KOPT-K1 (cell line): ENCODE measurements around the gene TOMM20.
"Not testable (repeated sequence)": the region's sequence is repeated elsewhere in the genome, so short reads cannot be mapped to it uniquely, and the experiment has no call there.

Experiments used
- H3K27ac ChIP-seq: fragments of 200-600 bp; sonication (generic); 2 replicates; pipeline ENCODE4 v1.5.1; 2016; ENCODE audit warnings: antibody characterized with exemption, mild to moderate bottlenecking, low read depth, low read length; ENCODE audit not compliant: poor library complexity, severe bottlenecking
- H3K36me3 ChIP-seq: fragments of 200-600 bp; sonication (generic); 2 replicates; pipeline ENCODE4 v1.5.1; 2017; ENCODE audit warnings: antibody characterized with exemption, mild to moderate bottlenecking, low read length, moderate library complexity; ENCODE audit not compliant: insufficient read depth
- H3K9me3 ChIP-seq: fragments of 200-600 bp; sonication (generic); 2 replicates; pipeline ENCODE4 v1.5.1; 2017; ENCODE audit warnings: antibody characterized with exemption, low read length, mild to moderate bottlenecking; ENCODE audit not compliant: insufficient read depth, poor library complexity, severe bottlenecking

TOMM20 gene

DNA sequence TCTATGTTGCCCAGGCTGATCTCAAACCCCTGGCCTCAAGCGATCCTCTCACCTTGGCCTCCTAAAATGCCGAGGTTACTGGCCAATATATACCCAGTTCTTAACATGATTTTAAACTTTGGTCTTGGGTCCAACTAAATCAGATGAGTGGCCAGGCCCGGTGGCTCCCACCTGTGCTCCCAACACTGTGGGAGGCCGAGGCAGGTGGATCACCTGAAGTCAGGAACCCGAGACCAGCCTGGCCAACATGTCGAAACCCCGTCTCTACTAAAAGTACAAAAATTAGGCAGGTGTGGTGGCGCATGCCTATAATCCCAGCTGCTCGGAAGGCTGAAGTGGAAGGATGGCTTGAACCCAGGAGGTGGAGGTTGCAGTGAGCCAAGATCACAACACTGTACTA lies 29.6 kb downstream of the TOMM20 start:
- no peak overlapping the region for H3K27ac ChIP-seq
- no peaks in the 10 kb centered on the region for H3K36me3 ChIP-seq
- H3K9me3 ChIP-seq, result no peaks in the 10 kb centered on the region

DNA sequence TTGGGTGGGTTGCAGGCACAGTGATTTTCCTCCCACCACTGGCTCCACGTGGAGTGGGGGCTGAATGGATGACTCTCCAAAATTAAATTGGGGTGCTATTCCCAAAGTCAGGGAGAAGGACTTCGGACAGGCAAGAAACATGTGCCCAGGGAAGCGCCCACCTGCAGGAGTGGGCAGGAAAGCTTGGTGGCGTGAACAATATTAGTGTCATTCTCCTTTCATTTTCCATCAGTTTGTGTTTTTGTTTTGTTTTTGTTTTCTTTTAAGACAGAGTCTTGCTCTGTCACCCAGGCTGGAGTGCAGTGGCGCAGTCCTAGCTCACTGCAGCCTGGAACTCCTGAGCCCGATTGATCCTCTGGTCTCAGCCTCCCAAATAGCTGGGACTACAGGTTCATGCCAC lies 30.1 kb downstream of the TOMM20 start:
- no peaks in the 10 kb centered on the region for H3K9me3 ChIP-seq
- no peaks in the 10 kb centered on the region for H3K36me3 ChIP-seq
- no peak overlapping the region for H3K27ac ChIP-seq

DNA sequence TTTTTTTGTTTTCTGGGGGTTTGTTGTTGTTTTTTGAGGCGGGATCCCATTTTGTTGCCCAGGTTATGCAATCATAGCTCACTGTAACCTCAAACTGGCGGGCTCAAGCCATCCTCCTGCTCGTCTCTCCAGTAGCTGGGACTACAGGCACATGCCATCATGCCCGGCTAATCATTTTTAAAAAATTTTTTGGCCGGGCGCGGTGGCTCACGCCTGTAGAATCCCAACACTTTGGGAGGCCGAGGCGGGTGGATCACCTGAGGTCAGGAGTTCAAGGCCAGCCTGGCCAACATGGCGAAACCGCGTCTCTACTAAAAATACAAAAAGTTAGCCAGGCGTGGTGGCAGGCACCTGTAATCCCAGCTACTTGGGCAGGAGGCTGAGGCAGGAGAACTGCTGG lies 31.1 kb downstream of the TOMM20 start:
- not testable (repeated sequence) for H3K36me3 ChIP-seq, H3K27ac ChIP-seq, H3K9me3 ChIP-seq

DNA sequence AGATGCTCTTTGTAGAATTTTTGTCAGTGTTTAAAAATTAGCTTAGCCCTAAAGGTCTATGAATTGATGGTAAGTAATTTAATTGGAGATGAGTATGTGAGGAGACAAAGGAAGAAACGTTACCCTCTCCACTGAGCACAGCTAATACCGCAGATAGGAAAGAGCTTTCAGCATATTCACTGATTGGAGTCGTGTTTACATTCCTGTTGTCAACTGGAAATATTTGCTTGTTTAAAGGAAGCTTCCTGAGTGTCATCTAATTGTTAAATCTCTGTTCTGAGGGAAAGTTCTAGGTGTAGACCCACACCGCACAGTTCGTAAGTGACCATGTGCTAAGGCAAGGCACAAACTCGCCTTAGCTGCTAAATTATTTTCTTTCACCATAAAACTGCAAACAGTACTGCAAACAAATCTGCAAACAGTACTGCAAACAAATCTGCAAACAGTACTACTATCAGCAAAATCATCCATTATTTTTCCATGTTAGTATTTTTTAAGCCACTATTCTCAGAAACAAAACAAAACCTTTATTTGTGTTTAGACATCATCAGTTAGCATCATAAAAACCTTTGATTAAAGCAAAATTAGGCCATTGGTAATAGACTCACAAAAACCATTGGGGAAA lies 32.6 kb downstream of the TOMM20 start:
- Histone ChIP-seq H3K36me3 (no peaks in the 10 kb centered on the region), H3K27ac (no peak overlapping the region), H3K9me3 (no peaks in the 10 kb centered on the region)

DNA sequence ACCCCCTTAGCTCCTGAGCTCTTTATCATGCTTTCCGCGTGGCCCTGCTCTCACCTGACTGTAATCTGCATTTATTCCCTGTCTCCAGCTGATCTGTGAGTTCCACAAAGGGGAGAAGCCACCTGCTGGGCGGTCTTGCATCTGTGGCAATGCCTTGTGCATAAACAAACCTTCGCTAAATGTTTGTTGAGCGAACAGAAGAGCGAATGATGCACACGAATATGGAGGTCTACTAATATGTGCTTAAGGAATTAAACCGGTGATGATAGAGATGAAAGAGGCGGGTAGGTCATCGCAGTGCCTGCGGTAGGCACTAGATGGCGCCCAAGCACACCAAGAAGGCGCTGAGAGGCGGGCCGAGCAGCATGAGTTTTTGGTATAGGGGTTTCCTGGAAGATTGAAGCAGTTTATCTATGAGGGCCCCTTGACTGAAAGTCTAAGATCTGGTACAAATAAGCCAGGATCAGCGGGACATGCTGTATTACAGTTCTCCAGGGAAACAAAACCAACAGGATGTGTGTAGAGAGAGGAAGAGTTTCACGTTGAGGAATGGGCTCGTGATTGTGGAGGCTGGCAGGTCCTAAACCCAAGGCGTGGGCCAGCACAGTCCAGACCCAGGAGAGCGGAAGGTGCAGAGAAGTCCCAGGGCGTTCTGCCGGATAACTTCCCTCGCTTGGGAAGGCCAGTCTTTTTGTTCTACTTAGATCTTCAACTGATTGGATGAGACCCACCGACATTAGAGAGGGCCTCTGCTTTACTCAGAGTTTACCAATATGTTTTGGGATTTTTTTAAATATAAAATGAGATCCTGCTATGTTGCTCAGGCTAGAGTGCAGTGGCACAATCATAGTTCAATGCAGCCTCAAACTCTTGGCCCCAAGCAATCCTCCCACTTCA lies 34.7 kb downstream of the TOMM20 start:
- H3K27ac ChIP-seq, result no peak overlapping the region
- no peaks in the 10 kb centered on the region for H3K9me3 ChIP-seq
- no peaks in the 10 kb centered on the region for H3K36me3 ChIP-seq

DNA sequence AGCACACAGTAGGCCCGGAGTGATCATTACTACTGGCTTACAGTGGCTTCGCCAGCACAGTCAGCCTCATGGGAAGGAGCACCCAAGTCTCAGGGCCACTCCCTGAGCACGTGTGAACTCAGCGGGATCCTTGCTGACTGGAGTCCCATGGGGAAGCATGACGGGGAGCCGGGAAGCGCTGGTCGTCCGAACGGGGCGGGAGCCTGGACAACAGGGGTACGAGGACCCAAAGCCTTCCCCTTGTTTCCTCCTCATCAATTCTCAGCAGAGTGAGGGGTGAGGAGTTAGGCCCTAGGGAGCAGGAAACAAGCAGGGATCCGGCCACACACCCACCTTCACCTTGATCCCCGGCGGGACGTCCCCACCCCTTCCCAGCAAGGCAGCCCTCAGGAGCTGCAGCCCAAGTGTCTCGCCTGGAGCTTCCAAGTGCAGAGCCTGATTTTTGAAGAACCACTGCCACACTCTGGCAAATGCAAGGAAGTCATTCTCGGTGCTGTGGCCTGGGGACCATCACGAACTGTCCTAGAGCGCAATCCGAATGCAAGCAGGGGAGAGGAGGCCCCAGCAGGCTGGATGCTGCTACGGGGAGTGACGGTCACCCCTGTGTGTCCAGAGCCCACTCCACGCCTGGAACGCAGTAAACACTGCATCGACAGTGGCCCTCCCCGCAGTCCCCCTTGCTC lies 35.5 kb downstream of the TOMM20 start:
- Histone ChIP-seq H3K36me3 (no peaks in the 10 kb centered on the region), H3K9me3 (no peaks in the 10 kb centered on the region), H3K27ac (no peak overlapping the region)

DNA sequence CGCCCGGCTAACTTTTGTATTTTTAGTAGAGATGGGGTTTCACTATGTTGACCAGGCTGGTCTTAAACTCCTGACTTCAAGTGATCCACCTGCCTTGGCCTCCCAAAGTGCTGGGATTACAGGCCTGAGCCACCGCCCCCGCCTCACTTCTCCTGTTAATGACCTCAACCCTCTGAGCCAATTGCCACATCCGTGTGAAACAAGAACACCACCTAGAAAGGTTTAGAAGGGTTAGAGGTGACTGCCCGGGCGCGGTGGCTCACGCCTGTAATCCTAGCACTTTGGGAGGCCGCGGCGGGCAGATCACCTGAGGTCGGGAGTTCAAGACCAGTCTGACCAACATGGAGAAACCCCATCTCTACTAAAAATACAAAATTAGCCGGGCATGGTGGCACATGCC lies 36.2 kb downstream of the TOMM20 start:
- H3K27ac ChIP-seq, H3K9me3 ChIP-seq, H3K36me3 ChIP-seq: not testable (repeated sequence)

DNA sequence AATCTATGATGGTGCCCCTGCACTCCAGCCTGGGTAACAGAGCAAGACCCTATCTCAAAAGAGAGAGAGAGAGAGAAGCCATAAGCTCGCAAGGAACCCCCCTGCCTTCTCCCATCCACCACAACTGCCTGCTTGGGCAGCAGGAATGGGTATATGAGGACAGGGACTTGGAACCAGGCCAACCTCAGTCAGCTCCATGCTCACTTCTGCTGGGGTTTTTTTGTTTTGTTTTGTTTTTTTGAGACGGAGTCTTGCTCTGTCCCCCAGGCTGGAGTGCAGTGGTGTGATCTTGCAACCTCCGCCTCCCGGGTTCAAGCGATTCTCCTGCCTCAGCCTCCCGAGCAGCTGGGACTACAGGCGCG lies 36.6 kb downstream of the TOMM20 start:
- H3K36me3 ChIP-seq, H3K9me3 ChIP-seq: not testable (repeated sequence)

DNA sequence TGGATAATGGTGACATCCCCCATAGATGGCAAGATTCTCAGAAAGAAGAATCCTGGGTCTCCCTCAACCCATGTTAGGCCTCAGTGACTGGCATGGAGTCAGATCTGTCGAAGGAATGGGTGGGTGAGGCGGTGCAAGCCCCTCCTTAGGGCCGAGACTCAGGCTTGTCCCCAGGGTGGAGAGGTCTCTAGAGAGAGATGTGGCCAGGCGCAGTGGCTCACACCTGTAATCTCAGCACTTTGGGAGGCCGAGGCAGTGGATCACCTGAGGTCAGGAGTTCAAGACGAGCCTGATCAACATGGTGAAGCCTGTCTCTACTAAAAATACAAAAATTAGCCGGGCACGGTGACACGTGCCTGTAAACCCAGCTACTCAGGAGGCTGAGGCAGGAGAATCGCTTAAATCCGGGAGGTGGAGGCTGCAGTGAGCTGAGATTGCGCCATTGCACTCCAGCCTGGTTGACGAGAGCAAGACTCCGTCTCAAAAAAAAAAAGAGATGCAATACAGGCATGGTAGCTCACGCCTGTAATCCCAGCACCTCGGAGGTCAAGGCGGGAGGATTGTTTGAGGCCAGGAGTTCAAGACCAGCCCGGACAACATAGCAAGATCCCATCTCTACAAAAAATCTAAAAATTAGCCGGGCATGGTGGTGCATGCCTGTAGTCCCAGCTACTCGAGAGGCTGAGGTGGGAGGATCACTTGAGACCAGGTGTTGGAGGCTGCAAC lies 37.2 kb downstream of the TOMM20 start:
- not testable (repeated sequence) for H3K36me3 ChIP-seq, H3K9me3 ChIP-seq, H3K27ac ChIP-seq

More for the DNA sequence above, 36.6 kb downstream of the TOMM20 start:
- not testable (repeated sequence) for H3K27ac ChIP-seq

DNA sequence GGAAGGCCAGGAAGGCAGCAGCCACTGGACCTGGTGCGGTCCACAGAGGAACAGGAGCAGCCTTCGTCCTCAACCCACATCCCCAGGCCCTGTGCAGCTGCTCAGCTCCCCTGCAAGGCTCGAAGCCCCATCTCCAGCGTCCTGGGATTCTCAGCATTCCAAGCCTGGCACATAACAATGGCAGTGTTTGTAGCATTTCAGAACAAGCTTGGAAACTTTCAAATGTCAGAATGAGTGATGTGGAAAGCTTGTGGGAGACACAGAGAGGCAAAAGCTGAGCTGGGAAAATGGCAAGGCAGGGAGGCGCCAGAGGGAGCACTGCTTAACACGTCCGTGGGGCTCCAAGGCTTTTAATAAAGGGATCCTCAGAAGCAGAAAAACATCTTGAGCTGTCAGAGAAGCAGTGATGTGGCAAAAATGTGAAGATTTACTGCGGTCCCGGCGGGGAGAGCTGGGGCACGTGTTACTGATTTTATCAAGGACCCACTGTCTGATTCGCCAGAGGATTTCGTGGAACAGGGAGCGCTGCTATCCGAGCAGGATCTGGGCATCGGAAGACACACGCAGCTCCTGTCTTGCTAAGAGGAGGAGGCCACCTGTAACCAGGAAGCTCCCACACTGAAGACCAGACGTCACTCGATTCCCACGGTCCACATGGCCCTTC lies 38.1 kb downstream of the TOMM20 start:
- Histone ChIP-seq H3K27ac (no peak overlapping the region), H3K9me3 (no peaks in the 10 kb centered on the region), H3K36me3 (no peaks in the 10 kb centered on the region)

DNA sequence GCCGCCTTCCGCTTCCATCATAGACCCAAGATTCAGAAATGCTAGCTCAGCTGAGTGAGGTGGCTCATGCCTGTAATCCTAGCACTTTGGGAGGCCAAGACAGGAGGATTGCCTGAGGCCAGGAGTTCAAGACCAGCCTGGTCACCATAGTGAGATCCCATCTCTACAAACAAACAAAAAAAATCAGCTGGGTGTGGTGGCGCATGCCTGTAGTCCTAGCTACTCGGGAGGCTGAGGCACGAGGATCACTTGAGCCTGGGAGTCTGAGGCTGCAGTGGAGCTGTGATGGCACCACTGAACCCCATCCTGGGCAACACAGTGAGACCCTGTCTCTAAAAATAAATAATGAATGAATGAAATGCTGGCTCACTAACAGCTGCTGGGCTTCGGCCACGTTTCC lies 39.7 kb downstream of the TOMM20 start:
- Histone ChIP-seq H3K36me3 (no peaks in the 10 kb centered on the region), H3K9me3 (no peaks in the 10 kb centered on the region), H3K27ac (no peak overlapping the region)

DNA sequence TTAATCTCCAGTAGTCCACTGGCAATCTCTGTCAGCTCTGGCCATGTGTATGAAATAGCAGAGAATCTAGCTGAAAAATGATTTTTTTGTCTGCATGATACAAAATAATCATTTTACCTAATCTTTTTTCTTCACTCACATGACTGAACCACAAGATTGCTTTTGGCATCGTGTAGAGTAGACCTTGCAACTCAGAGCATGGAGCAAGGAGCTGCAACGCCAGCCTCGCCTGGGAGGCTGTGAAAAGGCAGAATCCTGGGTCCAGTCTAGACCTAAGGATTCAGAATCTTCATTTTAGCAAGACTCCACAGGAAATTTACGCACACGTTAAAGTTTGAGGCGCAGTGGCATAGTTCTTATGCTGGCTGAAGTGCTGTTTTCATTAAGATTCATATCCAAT lies 40.2 kb downstream of the TOMM20 start:
- Histone ChIP-seq H3K9me3 (no peaks in the 10 kb centered on the region), H3K27ac (no peak overlapping the region), H3K36me3 (no peaks in the 10 kb centered on the region)

DNA sequence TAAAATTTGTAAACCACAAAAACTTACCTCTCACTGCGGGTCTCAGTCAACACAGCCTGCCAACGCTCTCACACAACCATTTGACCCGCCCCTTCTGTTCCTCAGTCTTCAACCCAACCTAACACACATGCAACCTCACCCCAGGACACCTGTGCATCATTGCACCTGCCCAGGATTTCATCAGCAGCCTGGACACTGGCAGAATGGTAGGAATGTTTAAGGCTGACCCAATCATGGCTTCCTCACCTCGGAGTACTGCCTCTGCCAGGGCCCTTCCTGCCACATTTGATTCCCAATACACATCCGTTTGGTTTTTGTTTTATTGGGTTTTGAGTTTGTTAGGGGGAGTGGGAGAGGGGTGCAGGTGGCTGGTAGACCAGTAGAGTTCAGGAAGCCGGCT lies 40.7 kb downstream of the TOMM20 start:
- Histone ChIP-seq H3K9me3 (no peaks in the 10 kb centered on the region), H3K36me3 (no peaks in the 10 kb centered on the region), H3K27ac (no peak overlapping the region)

DNA sequence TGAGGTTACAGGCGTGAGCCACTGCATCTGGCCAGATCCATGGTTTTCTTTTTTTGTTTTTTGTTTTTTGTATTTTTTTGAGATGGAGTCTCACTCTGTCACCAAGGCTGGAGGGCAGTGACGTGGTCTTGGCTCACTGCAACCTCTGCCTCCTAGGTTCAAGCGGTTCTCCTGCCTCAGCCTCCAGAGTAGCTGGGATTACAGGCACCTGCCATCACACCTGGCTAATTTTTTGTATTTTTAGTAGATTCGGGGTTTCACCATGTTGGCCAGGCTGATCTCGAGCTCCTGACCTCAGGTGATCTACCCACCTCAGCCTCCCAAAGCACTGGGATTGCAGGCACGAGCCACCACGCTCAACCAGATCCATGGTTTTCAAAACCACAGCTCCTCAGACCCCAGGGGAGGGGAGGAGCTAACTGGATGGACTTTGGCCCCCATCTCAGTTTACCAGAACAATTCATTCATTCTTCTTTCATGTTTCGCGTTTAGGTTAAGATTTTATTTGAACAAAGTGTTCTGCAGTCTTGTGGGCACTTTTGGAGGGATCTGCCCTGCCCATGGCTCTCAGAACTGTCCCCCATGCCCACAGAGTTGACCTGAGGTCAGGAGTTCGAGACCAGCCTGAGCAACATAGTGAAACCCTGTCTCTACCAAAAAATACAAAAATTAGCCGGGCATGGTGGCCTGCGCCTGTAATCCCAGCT lies 43.1 kb downstream of the TOMM20 start:
- not testable (repeated sequence) for H3K36me3 ChIP-seq, H3K9me3 ChIP-seq, H3K27ac ChIP-seq
